ENCODE data around the gene RAB13. TPM values are rescaled to one million over a fixed set of nuclear protein-coding genes. Genes with fewer than 3 reads are reported as not detected.

RAB13 gene
- polyA plus RNA-seq, 12 donors: 68.1 to 152 (median 80.1) TPM; not detected in 1

DNA sequence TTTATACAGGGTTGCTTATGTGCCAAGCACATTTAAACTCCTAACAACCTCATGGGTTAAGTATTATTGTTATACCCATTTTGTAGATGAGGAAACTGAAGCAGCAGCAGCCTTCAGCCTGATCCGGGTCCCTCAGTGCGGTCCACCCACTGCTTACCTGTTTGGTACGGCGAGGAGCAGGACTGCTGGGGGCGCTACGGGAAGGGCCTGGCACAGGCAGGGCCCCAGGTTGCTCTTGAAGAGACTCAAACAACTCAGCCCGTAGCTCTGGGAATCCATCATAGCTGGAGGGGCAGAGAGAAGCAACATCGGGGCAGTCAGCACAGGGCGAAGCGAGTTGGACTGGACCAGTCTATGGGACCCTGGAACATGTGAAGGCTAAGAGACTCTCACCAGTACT, 48.8 kb downstream of the RAB13 start:
- DNase-seq: no peak

DNA sequence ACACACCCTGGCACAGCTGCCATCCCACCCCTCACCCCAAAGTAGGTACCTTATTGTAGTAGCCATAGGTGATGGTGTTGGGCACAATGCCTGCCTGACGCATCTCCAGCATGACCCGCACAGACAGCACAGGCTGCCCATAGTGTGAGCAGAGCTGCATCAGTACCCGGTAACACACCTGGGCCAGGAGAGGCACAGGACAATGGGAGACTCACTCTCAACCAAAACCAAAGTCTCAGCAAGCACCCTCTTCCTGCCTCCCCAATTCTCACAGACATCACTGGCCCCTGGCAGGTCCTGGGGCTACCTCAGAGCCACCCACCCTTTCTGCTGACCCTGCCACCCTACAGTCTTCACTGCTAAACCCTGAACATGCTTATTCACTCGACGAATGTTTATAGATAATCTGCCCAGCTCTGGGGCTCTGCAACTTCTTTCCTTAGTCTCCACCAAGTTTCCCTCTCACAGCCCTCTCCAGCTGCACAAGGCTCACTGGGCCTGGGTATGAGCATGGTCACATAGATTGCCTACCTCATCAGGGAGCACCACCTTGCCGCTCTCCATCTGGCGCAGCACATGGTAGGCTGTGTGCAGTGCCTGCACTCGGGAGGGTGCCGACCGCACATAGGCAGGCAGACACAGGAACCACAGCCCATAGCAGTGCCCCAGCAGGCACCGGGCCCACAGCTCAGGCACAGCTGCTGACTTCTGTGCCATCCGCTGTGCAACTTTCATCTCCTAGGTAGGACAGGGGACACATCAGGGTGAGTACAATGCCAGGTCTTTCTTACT, 49.9 kb downstream of the RAB13 start:
- no peak for DNase-seq

DNA sequence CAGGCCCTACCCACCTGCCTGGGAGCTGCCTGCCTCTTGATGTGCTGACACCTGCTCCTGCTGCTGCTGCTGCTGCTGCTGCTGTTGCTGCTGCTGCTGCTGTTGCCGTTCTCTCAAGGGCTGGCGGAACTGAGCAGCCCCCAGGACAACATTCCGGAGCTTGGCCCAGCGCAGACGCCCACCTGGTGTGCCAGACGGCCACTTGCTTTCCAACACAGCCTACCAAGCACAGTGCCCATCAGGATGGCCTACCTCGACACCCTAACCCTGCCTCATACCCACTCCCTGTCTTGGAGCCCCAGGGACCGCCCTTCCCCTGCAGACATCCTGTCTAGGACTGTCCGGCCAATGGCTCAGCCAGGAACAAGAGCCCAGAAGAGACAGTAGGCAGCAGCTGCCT, 51.4 kb downstream of the RAB13 start:
- no peak for DNase-seq

DNA sequence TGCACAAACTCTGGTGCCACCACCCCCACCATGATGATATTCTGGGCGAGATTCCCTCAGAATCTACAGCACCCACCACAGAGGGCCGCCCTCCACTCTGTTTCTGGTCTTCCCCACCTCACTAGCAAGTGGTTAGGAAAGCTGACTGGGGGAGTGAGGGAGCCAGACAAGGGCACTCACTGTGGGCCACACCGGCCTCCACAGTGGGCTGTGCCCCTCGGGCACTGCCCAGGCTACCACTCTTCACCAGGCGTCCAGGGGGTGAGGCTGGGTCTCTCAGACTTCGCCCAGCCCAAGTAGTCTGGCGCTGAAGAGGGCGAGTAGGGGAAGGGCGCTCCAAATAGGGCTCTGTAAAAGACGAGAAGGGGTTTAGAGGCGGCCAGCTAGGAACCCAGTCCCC, 52.2 kb downstream of the RAB13 start:
- DNase-seq: no peak

DNA sequence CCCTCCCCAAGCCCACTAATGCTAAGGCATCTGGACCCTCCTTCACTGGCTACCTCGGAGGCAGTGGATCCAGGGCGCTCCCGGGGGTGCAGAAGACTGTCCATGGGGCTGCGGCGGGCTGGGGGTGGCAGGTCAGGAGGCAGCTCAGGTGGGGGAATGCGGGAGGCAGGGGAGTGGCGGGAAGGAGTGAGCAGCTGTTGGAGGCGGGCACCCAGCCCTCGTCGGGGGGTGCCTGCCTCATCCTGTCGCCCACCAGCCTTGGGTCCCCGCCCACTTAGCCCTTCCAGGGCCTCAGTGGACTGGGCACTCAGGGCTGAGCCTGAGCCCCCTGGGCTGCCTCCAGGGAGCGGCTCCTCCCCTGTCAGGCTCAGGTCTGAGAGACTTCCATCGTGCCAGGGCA, 52.7 kb downstream of the RAB13 start:
- DNase-seq: no peak

DNA sequence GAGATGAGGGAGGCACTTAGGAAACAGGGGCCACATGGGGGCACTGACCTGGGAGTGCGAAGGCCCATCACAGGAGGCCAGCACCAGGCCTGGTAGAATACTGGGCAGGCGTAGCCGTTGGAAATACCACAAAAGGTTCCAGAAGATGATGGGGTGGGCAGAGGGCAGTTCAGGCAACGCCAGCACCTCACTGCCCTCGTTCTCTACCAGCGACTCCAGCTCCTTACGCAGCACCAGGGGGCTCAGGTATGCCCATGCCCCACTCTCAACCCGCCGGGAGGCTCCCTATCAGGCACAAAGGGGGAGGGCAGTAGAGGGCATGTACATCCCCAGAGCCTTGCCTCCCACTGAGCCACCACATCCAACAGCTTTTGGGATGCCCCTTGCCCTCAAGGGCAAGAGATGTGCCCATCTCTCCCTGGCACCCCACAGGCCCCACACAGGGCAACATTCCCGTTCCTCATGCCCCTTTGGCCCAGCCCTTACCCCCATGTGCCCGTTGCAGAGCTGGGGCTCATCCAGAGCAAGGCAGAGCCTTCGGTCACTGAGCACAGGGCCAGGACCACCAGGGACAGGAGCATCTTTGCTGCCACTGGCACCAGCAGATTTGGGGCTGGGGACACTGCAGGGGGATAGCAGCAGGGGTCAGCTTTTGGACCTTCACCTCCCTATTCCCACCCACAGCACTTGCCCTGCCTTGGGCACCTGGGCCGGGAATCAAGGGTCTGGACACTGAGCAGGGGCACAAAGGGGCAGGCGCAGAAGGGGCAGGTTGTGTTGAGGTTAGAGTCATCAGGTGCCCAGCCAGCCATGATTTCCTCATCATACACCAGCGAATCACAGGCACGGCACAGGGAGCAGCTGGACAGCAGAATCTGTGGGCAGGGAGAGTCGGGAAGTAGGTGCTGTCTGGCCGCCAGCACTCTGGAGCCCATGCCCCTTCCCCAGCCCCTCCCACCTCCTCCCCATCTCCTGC, 53.7 kb downstream of the RAB13 start:
- no peak for DNase-seq

Other genes with a start within 250 kb of the RAB13 start
- 10 to 100 TPM in 11 of 12 donors, not detected in 1; 17.8 to 56.9 (median 19.3) TPM for gene SLC27A3, start 210.9 kb downstream of the RAB13 start, polyA plus RNA-seq (ENCODE audit: insufficient read length in 12 of 12)
- gene GATAD2B, start 63.4 kb downstream of the RAB13 start, polyA plus RNA-seq (ENCODE audit: insufficient read length in 12 of 12): 10 to 100 TPM in 11 of 12 donors, not detected in 1; 14.4 to 39.5 (median 18.5) TPM
- gene DENND4B, start 39.6 kb downstream of the RAB13 start, polyA plus RNA-seq (ENCODE audit: insufficient read length in 12 of 12): 10 to 100 TPM in 11 of 12 donors, not detected in 1; 20.5 to 39.0 (median 28.3) TPM
- gene CRTC2, start 27.7 kb downstream of the RAB13 start, polyA plus RNA-seq (ENCODE audit: insufficient read length in 12 of 12): 10 to 100 TPM in 11 of 12 donors, not detected in 1; 18.3 to 48.2 (median 24.3) TPM
- gene SLC39A1, start 22.8 kb downstream of the RAB13 start, polyA plus RNA-seq (ENCODE audit: insufficient read length in 12 of 12): 10 to 100 TPM in 11 of 12 donors, not detected in 1; 33.5 to 57.6 (median 41.6) TPM
- gene CREB3L4, start 18.4 kb downstream of the RAB13 start, polyA plus RNA-seq (ENCODE audit: insufficient read length in 12 of 12): 10 to 100 TPM in 9 of 12 donors, 1 to 10 TPM in 1, not detected in 2; 9.7 to 17.4 (median 12.0) TPM
- gene JTB, start 8.7 kb downstream of the RAB13 start, polyA plus RNA-seq (ENCODE audit: insufficient read length in 12 of 12): 10 to 100 TPM in 11 of 12 donors, not detected in 1; 58.3 to 90.5 (median 74.0) TPM
- gene RPS27, start 4.4 kb upstream of the RAB13 start, polyA plus RNA-seq (ENCODE audit: insufficient read length in 12 of 12): 1,000 to 10,000 TPM; 2,545 to 3,821 (median 3,262) TPM
- under 1 TPM in 3 of 12 donors, not detected in 9; 0.08 to 0.12 (median 0.11) TPM for gene NUP210L, start 168.7 kb upstream of the RAB13 start, polyA plus RNA-seq (ENCODE audit: insufficient read length in 12 of 12)
- 1,000 to 10,000 TPM in 2 of 12 donors, 100 to 1,000 TPM in 10; 450 to 3,111 (median 675) TPM for gene TPM3, start 205.8 kb upstream of the RAB13 start, polyA plus RNA-seq (ENCODE audit: insufficient read length in 12 of 12)
- gene CFAP141, start 220.0 kb upstream of the RAB13 start, polyA plus RNA-seq (ENCODE audit: insufficient read length in 12 of 12): not detected
- 100 to 1,000 TPM in 10 of 12 donors, 10 to 100 TPM in 2; 94.6 to 468 (median 111) TPM for gene UBAP2L, start 234.6 kb upstream of the RAB13 start, polyA plus RNA-seq (ENCODE audit: insufficient read length in 12 of 12)